Loucy (cell line): ENCODE measurements around the gene CDH19.

Experiments
- H2AFZ ChIP-seq: fragments of 200-600 bp; sonication (generic); 2 replicates; pipeline ENCODE4 v1.6.0; 2016; ENCODE audit warnings: antibody characterized with exemption, mild to moderate bottlenecking, low read length, moderate library complexity
- H3F3A ChIP-seq: fragments of 200-600 bp; 2 replicates; pipeline ENCODE4 v1.6.0; 2016; ENCODE audit warnings: antibody characterized with exemption, low read depth, mild to moderate bottlenecking
- H3K27me3 ChIP-seq: fragments of 200-600 bp; sonication (generic); 2 replicates; pipeline ENCODE4 v1.6.1; 2014; ENCODE audit warnings: low read length, mild to moderate bottlenecking; ENCODE audit not compliant: insufficient read depth, poor library complexity, severe bottlenecking
- H3K36me3 ChIP-seq: fragments of 200-600 bp; sonication (generic); 2 replicates; pipeline ENCODE4 v1.6.1; 2016; ENCODE audit warnings: low read length; ENCODE audit not compliant: insufficient read depth
- H3K4me1 ChIP-seq: fragments of 200-600 bp; sonication (generic); 2 replicates; pipeline ENCODE4 v1.5.1; 2014; ENCODE audit warnings: low read length, mild to moderate bottlenecking; ENCODE audit not compliant: insufficient read depth, poor library complexity, severe bottlenecking
- H3K4me2 ChIP-seq: fragments of 200-600 bp; sonication (generic); 2 replicates; pipeline ENCODE4 v1.6.0; 2014; ENCODE audit warnings: antibody characterized with exemption, low read length, low read depth, mild to moderate bottlenecking; ENCODE audit not compliant: poor library complexity, severe bottlenecking
- H3K4me3 ChIP-seq: fragments of 200-600 bp; sonication (generic); 2 replicates; pipeline ENCODE4 v1.5.1; 2014; ENCODE audit warnings: low read length, mild to moderate bottlenecking, mixed read lengths; ENCODE audit not compliant: poor library complexity, severe bottlenecking
- H3K79me2 ChIP-seq: fragments of 200-600 bp; sonication (generic); 2 replicates; pipeline ENCODE4 v1.6.1; 2014; ENCODE audit warnings: low read length; ENCODE audit not compliant: insufficient read depth
- H3K9ac ChIP-seq: fragments of 200-600 bp; sonication (generic); 2 replicates; pipeline ENCODE4 v1.6.0; 2014; ENCODE audit warnings: mild to moderate bottlenecking, low read depth, low read length, moderate library complexity; ENCODE audit not compliant: poor library complexity, severe bottlenecking
- H3K9me2 ChIP-seq: fragments of 200-600 bp; sonication (generic); replicated peaks from 2 replicates; pipeline ENCODE4 v1.6.1; 2016; ENCODE audit warnings: low read depth, low read length, mixed read lengths
- H3K9me3 ChIP-seq: fragments of 200-600 bp; sonication (generic); 2 replicates; pipeline ENCODE4 v1.6.1; 2014; ENCODE audit warnings: mild to moderate bottlenecking, antibody characterized with exemption, low read length, low read depth; ENCODE audit not compliant: insufficient read depth
- H4K20me1 ChIP-seq: fragments of 200-600 bp; sonication (generic); 2 replicates; pipeline ENCODE4 v1.6.0; 2014; ENCODE audit warnings: antibody characterized with exemption, low read length, mild to moderate bottlenecking; ENCODE audit not compliant: insufficient read depth, poor library complexity, severe bottlenecking
- EZH2phosphoT487 ChIP-seq: fragments of 200-600 bp; IDR thresholded peaks from 2 replicates; pipeline ENCODE4 v1.6.1; 2018; ENCODE audit warnings: antibody characterized with exemption, mild to moderate bottlenecking, moderate library complexity, borderline replicate concordance
- TF ChIP-seq, protein P1 (sequence below): fragments of 200-600 bp; sonication (generic); conservative IDR thresholded peaks from 2 replicates; pipeline ENCODE4 v1.5.1; 2014; ENCODE audit warnings: mild to moderate bottlenecking, antibody characterized with exemption, low read length

The CDH19 gene

DNA sequence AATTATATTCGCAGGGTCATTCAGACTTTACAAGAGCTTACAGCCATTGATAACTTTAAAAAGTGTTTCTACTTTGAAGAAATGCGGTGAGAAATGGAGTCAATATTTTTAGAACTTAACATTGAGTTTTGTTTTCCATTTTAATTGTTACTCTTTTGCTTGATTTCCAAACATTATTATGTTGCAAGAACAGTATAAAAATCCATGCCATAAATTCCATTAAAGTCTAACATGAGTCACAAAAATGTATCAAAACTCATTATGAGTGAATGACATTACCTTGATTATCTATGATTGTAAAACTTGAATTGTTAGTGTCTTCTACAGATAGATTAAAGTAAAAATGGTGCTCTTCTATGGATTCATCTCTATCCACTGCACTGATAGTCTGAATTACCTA, 92.6 kb downstream of the CDH19 start:
- TF ChIP-seq, protein P1, sequence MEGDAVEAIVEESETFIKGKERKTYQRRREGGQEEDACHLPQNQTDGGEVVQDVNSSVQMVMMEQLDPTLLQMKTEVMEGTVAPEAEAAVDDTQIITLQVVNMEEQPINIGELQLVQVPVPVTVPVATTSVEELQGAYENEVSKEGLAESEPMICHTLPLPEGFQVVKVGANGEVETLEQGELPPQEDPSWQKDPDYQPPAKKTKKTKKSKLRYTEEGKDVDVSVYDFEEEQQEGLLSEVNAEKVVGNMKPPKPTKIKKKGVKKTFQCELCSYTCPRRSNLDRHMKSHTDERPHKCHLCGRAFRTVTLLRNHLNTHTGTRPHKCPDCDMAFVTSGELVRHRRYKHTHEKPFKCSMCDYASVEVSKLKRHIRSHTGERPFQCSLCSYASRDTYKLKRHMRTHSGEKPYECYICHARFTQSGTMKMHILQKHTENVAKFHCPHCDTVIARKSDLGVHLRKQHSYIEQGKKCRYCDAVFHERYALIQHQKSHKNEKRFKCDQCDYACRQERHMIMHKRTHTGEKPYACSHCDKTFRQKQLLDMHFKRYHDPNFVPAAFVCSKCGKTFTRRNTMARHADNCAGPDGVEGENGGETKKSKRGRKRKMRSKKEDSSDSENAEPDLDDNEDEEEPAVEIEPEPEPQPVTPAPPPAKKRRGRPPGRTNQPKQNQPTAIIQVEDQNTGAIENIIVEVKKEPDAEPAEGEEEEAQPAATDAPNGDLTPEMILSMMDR: no peak
- TF ChIP-seq EZH2phosphoT487: no peak
- Histone ChIP-seq H3K4me2 (no peak overlapping the region), H3K79me2 (no peaks in the 10 kb centered on the region), H3K9ac (no peak overlapping the region), H3K9me3 (no peaks in the 10 kb centered on the region), H3K9me2 (no peaks in the 10 kb centered on the region), H3F3A (no peaks in the 10 kb centered on the region), H3K4me3 (no peak overlapping the region), H3K4me1 (no peaks in the 10 kb centered on the region), H4K20me1 (no peaks in the 10 kb centered on the region), H2AFZ (no peak overlapping the region), H3K36me3 (no peaks in the 10 kb centered on the region), H3K27me3 (no peaks in the 10 kb centered on the region)

DNA sequence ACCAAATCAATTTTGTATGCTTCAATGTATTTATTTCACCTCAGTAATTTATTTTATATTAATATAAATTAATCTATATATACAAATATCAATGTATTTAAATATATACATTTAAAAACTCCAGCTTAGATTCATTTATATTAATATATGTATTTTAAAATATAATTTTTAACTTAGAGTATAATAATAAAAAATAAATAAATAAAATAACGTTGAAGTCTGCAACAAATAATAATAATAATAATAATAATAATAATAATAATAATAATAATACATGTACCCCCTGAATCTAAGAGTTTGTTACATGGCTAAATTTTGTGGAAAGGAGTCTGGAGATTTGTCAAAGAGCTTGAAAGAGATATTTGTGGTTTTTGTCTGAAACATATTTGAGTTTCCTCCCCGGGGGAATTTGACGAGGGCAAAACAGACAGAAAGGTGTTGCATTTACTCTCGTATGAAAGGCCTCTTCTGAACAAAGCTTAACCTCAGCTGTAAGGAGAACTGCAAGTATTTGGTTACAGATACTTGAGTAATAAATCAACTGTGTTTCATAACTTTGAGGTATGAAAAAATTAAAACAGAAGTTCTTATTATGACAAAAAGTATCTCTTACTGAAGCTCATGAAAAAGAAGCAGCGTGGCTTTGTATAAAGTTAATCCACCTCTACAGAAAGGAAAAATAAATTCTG, 93.4 kb downstream of the CDH19 start:
- H3K9ac ChIP-seq: no peak overlapping the region

DNA sequence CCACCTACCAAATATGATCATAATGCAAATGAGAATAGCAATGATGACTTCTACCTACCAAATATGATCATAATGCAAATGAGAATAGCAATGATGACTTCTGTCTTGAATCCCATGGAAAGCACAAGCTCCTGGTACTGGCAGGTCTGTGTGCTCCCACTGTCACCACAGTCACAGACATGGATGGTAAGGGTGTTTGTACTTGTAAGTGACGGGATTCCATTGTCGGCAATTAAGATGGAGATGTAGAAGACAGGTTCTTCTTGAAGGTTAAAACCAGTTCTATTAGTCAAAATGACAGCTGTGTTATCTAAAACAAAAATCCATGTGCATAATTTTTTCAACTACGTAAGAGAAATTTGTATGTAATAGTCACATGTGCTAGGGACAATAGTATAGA, 95.0 kb downstream of the CDH19 start:
- no peaks in the 10 kb centered on the region for H3F3A ChIP-seq
- no peaks in the 10 kb centered on the region for H3K79me2 ChIP-seq
- H3K9me3 ChIP-seq: no peaks in the 10 kb centered on the region
- no peaks in the 10 kb centered on the region for H3K9me2 ChIP-seq
- H3K4me2 ChIP-seq: no peak overlapping the region
- H3K9ac ChIP-seq: no peak overlapping the region
- no peaks in the 10 kb centered on the region for H3K36me3 ChIP-seq
- no peaks in the 10 kb centered on the region for H3K27me3 ChIP-seq
- no peak overlapping the region for H3K4me3 ChIP-seq
- H2AFZ ChIP-seq: no peak overlapping the region
- no peaks in the 10 kb centered on the region for H3K4me1 ChIP-seq
- H4K20me1 ChIP-seq: no peaks in the 10 kb centered on the region
- TF ChIP-seq, protein P1: no peak
- no peak for TF ChIP-seq EZH2phosphoT487

More for the DNA sequence above, 93.4 kb downstream of the CDH19 start:
- Histone ChIP-seq H3K9me3 (no peaks in the 10 kb centered on the region), H4K20me1 (no peaks in the 10 kb centered on the region), H3K4me1 (no peaks in the 10 kb centered on the region), H3K36me3 (no peaks in the 10 kb centered on the region), H3K79me2 (no peaks in the 10 kb centered on the region), H3K4me3 (no peak overlapping the region), H3K27me3 (no peaks in the 10 kb centered on the region), H2AFZ (no peak overlapping the region), H3F3A (no peaks in the 10 kb centered on the region), H3K9me2 (no peaks in the 10 kb centered on the region), H3K4me2 (no peak overlapping the region)
- TF ChIP-seq, protein P1: no peak
- no peak for TF ChIP-seq EZH2phosphoT487
